Liver (tissue), 9 donors: ENCODE measurements around the gene NTMT1. TPM values are rescaled to one million over a fixed set of nuclear protein-coding genes. Genes with fewer than 3 reads are reported as not detected.

Experiments used
- DNase-seq: peaks from one replicate; pipeline ENCODE4 v3.0.0-alpha.2; 2017; ENCODE audit warnings: low spot score
- H3K27ac ChIP-seq, 2 donors: one replicate each; pipeline ENCODE4 v1.7.0; 2013; ENCODE audit warnings: inconsistent platforms in 2 of 2, low read length in 2 of 2, control low read depth in 1 of 2, low read depth in 1 of 2, mild to moderate bottlenecking in 1 of 2
- H3K27me3 ChIP-seq, 4 donors: one replicate each; pipeline versions ENCODE4 v1.6.1 to v1.7.0; 2013; ENCODE audit warnings: low read length in 3 of 4, inconsistent platforms in 1 of 4, mild to moderate bottlenecking in 1 of 4, moderate library complexity in 1 of 4; ENCODE audit not compliant: control insufficient read depth in 4 of 4, insufficient read depth in 4 of 4
- H3K36me3 ChIP-seq, 4 donors: one replicate each; pipeline versions ENCODE4 v1.6.1 to v1.7.0; 2013; ENCODE audit warnings: low read length in 3 of 4, mild to moderate bottlenecking in 3 of 4, low read depth in 1 of 4, moderate library complexity in 1 of 4; ENCODE audit not compliant: control insufficient read depth in 4 of 4, insufficient read depth in 3 of 4
- H3K4me1 ChIP-seq, 4 donors: one replicate each; pipeline versions ENCODE4 v1.6.1 to v1.7.0; 2013; ENCODE audit warnings: low read length in 3 of 4, mild to moderate bottlenecking in 3 of 4, moderate library complexity in 1 of 4; ENCODE audit not compliant: control insufficient read depth in 4 of 4, insufficient read depth in 4 of 4
- H3K4me3 ChIP-seq, 3 donors: one replicate each; pipeline versions ENCODE4 v1.6.1 to v1.7.0; 2013; ENCODE audit warnings: low read length in 3 of 3, control low read depth in 1 of 3, low read depth in 1 of 3, mild to moderate bottlenecking in 1 of 3
- H3K9ac ChIP-seq, 2 donors: one replicate each; pipeline ENCODE4 v1.7.0; 2013; ENCODE audit warnings: low read length in 2 of 2, mild to moderate bottlenecking in 2 of 2, moderate library complexity in 2 of 2, control low read depth in 1 of 2, low read depth in 1 of 2
- H3K9me3 ChIP-seq, 4 donors: one replicate each; pipeline versions ENCODE4 v1.6.1 to v1.7.0; 2013; ENCODE audit warnings: low read length in 3 of 4; ENCODE audit not compliant: control insufficient read depth in 4 of 4
- CTCF ChIP-seq: fragments of 150-350 bp; IDR thresholded peaks from 2 replicates; pipeline ENCODE4 v1.5.1; 2017; ENCODE audit warnings: improper control_type of control experiment, low read depth, low read length; ENCODE audit not compliant: missing input control
- HNF4A ChIP-seq, 2 donors: conservative IDR thresholded peaks; 2 replicates each; pipeline ENCODE4 v1.6.1; 2016; ENCODE audit warnings: antibody characterized with exemption in 2 of 2, mild to moderate bottlenecking in 2 of 2
- HNF4G ChIP-seq: IDR thresholded peaks from 2 replicates; pipeline ENCODE4 v1.6.1; 2016; ENCODE audit warnings: antibody characterized with exemption
- MAX ChIP-seq: IDR thresholded peaks from 2 replicates; pipeline ENCODE4 v1.6.1; 2016; ENCODE audit warnings: antibody characterized with exemption
- NR2F2 ChIP-seq: IDR thresholded peaks from 2 replicates; pipeline ENCODE4 v1.6.1; 2016; ENCODE audit warnings: antibody characterized with exemption
- RAD21 ChIP-seq, 2 donors: IDR thresholded peaks; 2 replicates each; pipeline ENCODE4 v1.6.1; 2016; ENCODE audit warnings: antibody characterized with exemption in 2 of 2, mild to moderate bottlenecking in 2 of 2
- SP1 ChIP-seq: IDR thresholded peaks from 2 replicates; pipeline ENCODE4 v1.6.1; 2018; ENCODE audit warnings: antibody characterized with exemption, mild to moderate bottlenecking
- TAF1 ChIP-seq: conservative IDR thresholded peaks from 2 replicates; pipeline ENCODE4 v1.6.1; 2016; ENCODE audit warnings: antibody characterized with exemption, mild to moderate bottlenecking
- YY1 ChIP-seq: IDR thresholded peaks from 2 replicates; pipeline ENCODE4 v1.6.1; 2016; ENCODE audit warnings: antibody characterized with exemption, mild to moderate bottlenecking
- WGBS: extraction: QIAGEN DNeasy Blood & Tissue Kit; methylation state at CpG from one replicate; pipeline ENCODE4 v1.1.7; 2013; 5-methylcytosine and 5-hydroxymethylcytosine counted together
- polyA plus RNA-seq, 2 donors: library from polyadenylated mRNA; stranded (reverse) in 1 of 2; unstranded in 1 of 2; fragments of 200-250 nt in 1 of 2; fragments of >200 nt in 1 of 2; fragmentation: Nextera tagmentation in 1 of 2; extraction: Ambion mirVana in 1 of 2; gene quantifications; one replicate each; pipeline versions ENCODE4 v1.2.1 to v1.2.3, GENCODE V29; 2013 to 2015
- total RNA-seq, 2 donors: library from RNA; depleted of rRNA; stranded (reverse); fragments of >200 nt; gene quantifications; one replicate each; pipeline ENCODE4 v1.2.3, GENCODE V29; 2014
- TF ChIP-seq, protein P1 (sequence below): IDR thresholded peaks from 2 replicates; pipeline ENCODE4 v1.6.1; 2016; ENCODE audit warnings: antibody characterized with exemption, mild to moderate bottlenecking
- TF ChIP-seq, protein P2 (sequence below): IDR thresholded peaks from 2 replicates; pipeline ENCODE4 v1.6.1; 2016; ENCODE audit warnings: antibody characterized with exemption
- donor health status: healthy.
- donor health status: healthy.
- donor health status: healthy.
- donor health status: healthy.
- donor health status: healthy.

The NTMT1 gene
- total and polyA plus RNA-seq, 4 donors = 13.1 to 42.5 (median 26.2) TPM

DNA sequence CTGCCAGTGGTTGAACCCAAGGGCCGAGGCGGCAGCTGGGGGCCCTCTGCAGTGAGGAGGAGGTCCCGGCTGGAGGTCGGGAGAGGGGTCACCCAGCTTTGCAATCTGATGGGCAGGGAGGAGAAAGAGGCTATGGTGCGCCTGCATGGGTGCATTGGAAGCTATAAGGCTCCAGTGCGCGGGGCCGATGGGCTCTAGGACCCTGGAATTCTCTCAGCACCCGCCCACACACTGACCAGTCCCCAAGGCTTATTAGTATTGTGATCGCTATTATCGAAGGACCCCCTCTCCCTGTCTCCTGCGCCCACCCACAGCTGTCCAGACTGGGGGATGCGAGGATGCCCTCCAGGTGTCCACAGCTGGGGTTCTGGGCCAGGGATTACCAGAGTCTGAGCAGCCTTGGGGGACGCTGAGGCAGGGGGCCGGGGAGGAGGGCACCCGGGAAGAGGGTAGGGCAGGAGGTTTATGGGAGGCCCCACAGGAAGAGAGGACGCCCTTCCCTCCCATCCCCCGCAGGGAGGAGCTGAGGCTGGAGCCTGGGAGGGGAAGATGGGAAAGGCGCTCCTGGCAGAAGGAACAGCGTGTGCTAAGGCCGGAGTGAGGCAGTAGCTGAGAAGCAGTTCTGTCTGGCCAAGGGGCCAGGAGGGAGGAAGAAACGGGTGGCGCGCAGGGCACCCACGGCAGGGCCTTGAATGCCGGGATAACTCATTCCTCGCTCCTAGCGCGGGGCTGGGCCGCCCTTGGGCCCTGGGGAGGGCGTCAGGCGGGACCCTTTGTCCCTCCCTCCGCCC is 29.2 kb upstream of the NTMT1 start (continued):
- TF ChIP-seq RAD21 (IDR thresholded peaks at IDR 0.05) (no peak), HNF4G (no peak), SP1 (no peak)

GRCh38 chr9:129597355-129598088 is 28.4 kb upstream of the NTMT1 start:
- H3K4me1 ChIP-seq = peaks cover 0 to 7% (median 4%) of the 10 kb centered on the region in 4 donors
- no peaks in the 10 kb centered on the region for H3K36me3 ChIP-seq
- TF ChIP-seq, protein P1, sequence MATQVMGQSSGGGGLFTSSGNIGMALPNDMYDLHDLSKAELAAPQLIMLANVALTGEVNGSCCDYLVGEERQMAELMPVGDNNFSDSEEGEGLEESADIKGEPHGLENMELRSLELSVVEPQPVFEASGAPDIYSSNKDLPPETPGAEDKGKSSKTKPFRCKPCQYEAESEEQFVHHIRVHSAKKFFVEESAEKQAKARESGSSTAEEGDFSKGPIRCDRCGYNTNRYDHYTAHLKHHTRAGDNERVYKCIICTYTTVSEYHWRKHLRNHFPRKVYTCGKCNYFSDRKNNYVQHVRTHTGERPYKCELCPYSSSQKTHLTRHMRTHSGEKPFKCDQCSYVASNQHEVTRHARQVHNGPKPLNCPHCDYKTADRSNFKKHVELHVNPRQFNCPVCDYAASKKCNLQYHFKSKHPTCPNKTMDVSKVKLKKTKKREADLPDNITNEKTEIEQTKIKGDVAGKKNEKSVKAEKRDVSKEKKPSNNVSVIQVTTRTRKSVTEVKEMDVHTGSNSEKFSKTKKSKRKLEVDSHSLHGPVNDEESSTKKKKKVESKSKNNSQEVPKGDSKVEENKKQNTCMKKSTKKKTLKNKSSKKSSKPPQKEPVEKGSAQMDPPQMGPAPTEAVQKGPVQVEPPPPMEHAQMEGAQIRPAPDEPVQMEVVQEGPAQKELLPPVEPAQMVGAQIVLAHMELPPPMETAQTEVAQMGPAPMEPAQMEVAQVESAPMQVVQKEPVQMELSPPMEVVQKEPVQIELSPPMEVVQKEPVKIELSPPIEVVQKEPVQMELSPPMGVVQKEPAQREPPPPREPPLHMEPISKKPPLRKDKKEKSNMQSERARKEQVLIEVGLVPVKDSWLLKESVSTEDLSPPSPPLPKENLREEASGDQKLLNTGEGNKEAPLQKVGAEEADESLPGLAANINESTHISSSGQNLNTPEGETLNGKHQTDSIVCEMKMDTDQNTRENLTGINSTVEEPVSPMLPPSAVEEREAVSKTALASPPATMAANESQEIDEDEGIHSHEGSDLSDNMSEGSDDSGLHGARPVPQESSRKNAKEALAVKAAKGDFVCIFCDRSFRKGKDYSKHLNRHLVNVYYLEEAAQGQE = no peak
- TF ChIP-seq SP1 (no peak), YY1 (no peak), CTCF (no peak), HNF4A (conservative IDR thresholded peaks at IDR 0.05) (no peak), MAX (no peak), TAF1 (no peak), NR2F2 (no peak)
- TF ChIP-seq, protein P2, sequence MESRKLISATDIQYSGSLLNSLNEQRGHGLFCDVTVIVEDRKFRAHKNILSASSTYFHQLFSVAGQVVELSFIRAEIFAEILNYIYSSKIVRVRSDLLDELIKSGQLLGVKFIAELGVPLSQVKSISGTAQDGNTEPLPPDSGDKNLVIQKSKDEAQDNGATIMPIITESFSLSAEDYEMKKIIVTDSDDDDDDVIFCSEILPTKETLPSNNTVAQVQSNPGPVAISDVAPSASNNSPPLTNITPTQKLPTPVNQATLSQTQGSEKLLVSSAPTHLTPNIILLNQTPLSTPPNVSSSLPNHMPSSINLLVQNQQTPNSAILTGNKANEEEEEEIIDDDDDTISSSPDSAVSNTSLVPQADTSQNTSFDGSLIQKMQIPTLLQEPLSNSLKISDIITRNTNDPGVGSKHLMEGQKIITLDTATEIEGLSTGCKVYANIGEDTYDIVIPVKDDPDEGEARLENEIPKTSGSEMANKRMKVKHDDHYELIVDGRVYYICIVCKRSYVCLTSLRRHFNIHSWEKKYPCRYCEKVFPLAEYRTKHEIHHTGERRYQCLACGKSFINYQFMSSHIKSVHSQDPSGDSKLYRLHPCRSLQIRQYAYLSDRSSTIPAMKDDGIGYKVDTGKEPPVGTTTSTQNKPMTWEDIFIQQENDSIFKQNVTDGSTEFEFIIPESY = no peak
- peak overlapping the region in 1 of 2 donors; percentile 22 for H3K9ac ChIP-seq
- H3K27ac ChIP-seq = peak overlapping the region; percentile 31 to 54
- 9% methylated on average over 57 of the region's 57 CpGs for WGBS
- peaks cover 0 to 3% (median 0%) of the 10 kb centered on the region in 4 donors for H3K27me3 ChIP-seq
- peak overlapping the region in 2 of 3 donors; percentile 14 to 39 for H3K4me3 ChIP-seq
- DNase-seq = no peak
- H3K9me3 ChIP-seq = no peaks in the 10 kb centered on the region
